ENCODE results near the gene PDE1C. TPM values are rescaled to one million over a fixed set of nuclear protein-coding genes. Genes with fewer than 3 reads are reported as not detected.

PDE1C gene
- total and polyA plus RNA-seq, 2 of the 4 experiments (the other 2 are of a cell fraction), result 14.2 to 61.5 TPM

DNA sequence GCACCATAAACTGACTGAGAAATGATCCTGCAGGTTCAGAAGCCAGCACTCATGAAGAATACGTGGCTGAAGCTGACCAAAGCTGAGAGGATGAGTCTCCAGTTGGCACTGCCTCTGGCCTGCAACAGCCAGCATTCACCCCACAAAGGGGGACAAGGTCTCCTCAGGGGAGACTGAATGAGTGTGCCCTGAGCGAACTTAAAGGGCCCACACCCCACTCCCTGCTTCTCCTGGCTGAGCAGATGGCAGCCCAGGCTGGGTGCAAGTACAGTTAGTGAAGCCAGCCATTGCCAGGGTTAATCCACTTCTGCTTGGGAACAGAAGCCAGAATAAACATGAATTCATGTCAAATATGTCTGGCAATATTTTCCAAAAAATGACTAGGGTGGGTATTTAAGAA, 285.1 kb downstream of the PDE1C start:
- H3K4me3 ChIP-seq (ENCODE audit: insufficient read depth, low read depth, low read length), result no peak overlapping the region
- H3K4me2 ChIP-seq (ENCODE audit: low read depth, low read length), result no peak overlapping the region
- no peak overlapping the region for H3K56ac ChIP-seq (ENCODE audit: extremely low read depth, insufficient read depth, low read length)
- no CpG with 5 or more reads among the region's 2 CpGs for WGBS, 2 experiments (ENCODE audit: extremely low coverage in 2 of 2, insufficient read length in 1 of 2)
- no peak overlapping the region for H2AK5ac ChIP-seq (ENCODE audit: low read depth, low read length)
- no TSS peak for BruUV-seq (replicated peaks)
- intact Hi-C loops (cut with micrococcal nuclease) (loop anchor here (10.0 kb wide), 1 partner anchor 380 kb away; no protein-coding TSS in a partner anchor), in situ Hi-C loops (cut with MboI; ENCODE audit: low sequenced_read_pairs) (no loop called here), dilution Hi-C loops (cut with HindIII; ENCODE audit: low sequenced_read_pairs, unreplicated experiment) (no loop called here)
- H2BK20ac ChIP-seq (ENCODE audit: low read depth, low read length), result no peak overlapping the region
- H3K36me3 ChIP-seq (ENCODE audit: control insufficient read depth, insufficient read depth, low read length), result no peaks in the 10 kb centered on the region
- H3K18ac ChIP-seq (ENCODE audit: low read depth, low read length), result no peak overlapping the region
- H3K14ac ChIP-seq (replicated peaks; ENCODE audit: low read depth, low read length), result no peak overlapping the region
- ChIA-PET POLR2A (ENCODE audit: unreplicated experiment) (no interaction called here), CTCF (no interaction called here)
- no peak overlapping the region for H2BK5ac ChIP-seq (ENCODE audit: low read depth, low read length, poor library complexity, severe bottlenecking)
- H3K27me3 ChIP-seq (ENCODE audit: control insufficient read depth, insufficient read depth, low read length), result no peaks in the 10 kb centered on the region
- no peak overlapping the region for H2AK9ac ChIP-seq (replicated peaks; ENCODE audit: low read depth, low read length, poor library complexity)
- TF ChIP-seq MXI1 (IDR thresholded peaks at IDR 0.05; ENCODE audit: borderline replicate concordance, low read depth, low read length) (no peak), SMC3 (IDR thresholded peaks at IDR 0.05; ENCODE audit: low read depth, low read length) (no peak), BHLHE40 (IDR thresholded peaks at IDR 0.05; ENCODE audit: low read depth, low read length) (no peak), MAZ (IDR thresholded peaks at IDR 0.05; ENCODE audit: borderline replicate concordance, low read depth, low read length) (no peak), RCOR1 (IDR thresholded peaks at IDR 0.05; ENCODE audit: insufficient replicate concordance, low read length) (no peak), FOS (IDR thresholded peaks at IDR 0.05; ENCODE audit: low read depth, low read length) (no peak)
- no peak for ATAC-seq (ENCODE audit: low read depth)
- peaks cover 6% of the 10 kb centered on the region; the same call in 1 of the 2 replicates for H3K4me1 ChIP-seq (ENCODE audit: control insufficient read depth, insufficient read depth, low read length)
- no peak overlapping the region for H4K8ac ChIP-seq (ENCODE audit: low read depth in 2 of 2, low read length in 2 of 2)
- no peak overlapping the region for H2BK15ac ChIP-seq (ENCODE audit: low read depth, low read length)
- no peak overlapping the region; the same call in 1 of the 2 replicates for H4K5ac ChIP-seq (ENCODE audit: low read depth, low read length)
- no peaks in the 10 kb centered on the region for H3K9me3 ChIP-seq (ENCODE audit: control insufficient read depth, insufficient read depth, low read length)
- no peaks in the 10 kb centered on the region for H4K20me1 ChIP-seq (ENCODE audit: insufficient read depth, low read length)
- H3K79me1 ChIP-seq (ENCODE audit: low read depth in 1 of 2, low read length in 2 of 2), result no peaks in the 10 kb centered on the region
- H2BK120ac ChIP-seq (ENCODE audit: low read depth, low read length), result no peak overlapping the region
- H3K23ac ChIP-seq (ENCODE audit: low read depth, low read length), result no peak overlapping the region
- peaks cover 5% of the 10 kb centered on the region; the same call in 1 of the 2 replicates for H3K9me1 ChIP-seq (ENCODE audit: insufficient read depth, low read length)
- no peak overlapping the region for H3K27ac ChIP-seq (ENCODE audit: insufficient read depth, low read length)
- H4K91ac ChIP-seq (ENCODE audit: insufficient read depth, low read depth, low read length), result peak overlapping the region; percentile 20; the same call in 1 of the 2 replicates
- no peak for DNase-seq
- H3K4ac ChIP-seq (ENCODE audit: low read depth, low read length), result no peak overlapping the region
- no peak overlapping the region for H2AFZ ChIP-seq (replicated peaks; ENCODE audit: low read length, poor library complexity)
- H3K9ac ChIP-seq (ENCODE audit: low read depth, low read length), result no peak overlapping the region

Measured in IMR-90 (cell line).